Hematopoietic multipotent progenitor cell treated with erythropoietin and hydrocortisone succinate and interleukin-3 and kit ligand, for 15 days (in vitro differentiated cells): ENCODE data around the gene MFSD2B.

Source experiments
- DNase-seq: peaks from one replicate; pipeline ENCODE4 v3.0.0-alpha.2; 2015; ENCODE audit warnings: low spot score

Gene MFSD2B

DNA sequence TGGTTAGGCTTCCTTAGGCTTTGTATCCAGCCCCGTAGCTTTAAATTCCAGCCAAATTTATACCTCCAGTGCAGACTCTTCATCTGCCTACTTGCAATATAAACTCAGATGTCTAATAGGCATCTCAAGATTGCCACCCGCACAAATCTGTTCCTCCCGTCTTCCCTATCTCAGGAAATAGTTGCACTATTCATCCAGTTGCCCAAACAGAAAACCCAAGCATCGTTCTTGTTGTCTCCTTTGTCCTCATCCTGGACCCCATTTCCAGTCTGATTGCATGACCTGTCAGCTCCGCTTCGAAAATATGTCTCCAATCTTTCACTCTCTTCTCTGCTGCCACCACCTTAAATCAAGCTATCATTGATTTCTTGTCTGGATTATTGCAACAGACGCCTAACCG, 41.9 kb downstream of the MFSD2B start:
- no peak for DNase-seq

DNA sequence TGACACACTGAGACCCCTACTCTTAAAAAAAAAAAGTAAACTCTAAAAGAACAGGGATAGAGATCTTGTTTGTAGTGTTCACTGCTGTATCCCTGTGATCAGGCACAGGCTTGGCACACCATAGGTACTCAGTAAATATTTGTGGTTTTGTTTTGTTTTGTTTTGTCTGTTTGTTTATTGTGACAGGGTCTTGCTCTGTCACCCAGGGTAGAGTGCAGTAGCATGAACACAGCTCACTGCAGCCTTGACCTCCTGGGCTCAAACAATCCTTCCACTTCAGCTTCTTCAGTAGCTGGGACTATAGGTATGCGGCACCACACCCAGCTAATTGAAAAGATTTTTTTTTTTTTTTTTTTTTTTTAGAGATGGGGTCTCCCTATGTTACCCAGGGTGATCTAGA, 43.1 kb downstream of the MFSD2B start:
- no peak for DNase-seq

DNA sequence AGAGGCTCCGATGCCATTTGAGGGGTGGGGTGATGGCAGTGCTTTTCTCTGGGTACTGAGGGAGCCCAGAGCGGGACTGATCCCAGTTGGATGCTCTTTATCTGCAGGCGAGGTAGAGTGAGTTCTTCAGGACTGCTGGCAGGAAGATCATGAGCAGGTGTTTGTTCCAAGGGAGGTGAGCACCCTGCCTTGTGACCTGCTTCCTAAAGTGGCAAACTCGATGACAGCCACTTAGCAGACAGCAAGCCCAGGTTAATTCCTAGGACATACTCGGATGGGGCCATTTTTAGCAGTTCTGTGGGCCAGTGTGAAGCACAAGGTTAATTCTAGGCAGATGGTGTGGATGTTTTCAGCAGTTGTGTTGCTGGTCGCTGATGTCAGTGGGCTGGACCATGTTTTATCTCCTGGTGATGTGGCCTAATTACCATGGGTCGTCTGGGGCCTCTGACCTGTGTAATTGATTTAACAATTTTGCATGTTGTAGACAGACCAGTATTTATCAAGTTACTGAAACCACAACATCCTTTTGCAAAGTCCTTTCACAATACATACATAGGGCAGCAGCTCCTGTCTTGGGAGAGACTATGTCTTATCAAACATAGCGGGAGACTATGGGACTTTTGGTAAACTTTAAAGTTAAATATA, 44.6 kb downstream of the MFSD2B start:
- DNase-seq: no peak

DNA sequence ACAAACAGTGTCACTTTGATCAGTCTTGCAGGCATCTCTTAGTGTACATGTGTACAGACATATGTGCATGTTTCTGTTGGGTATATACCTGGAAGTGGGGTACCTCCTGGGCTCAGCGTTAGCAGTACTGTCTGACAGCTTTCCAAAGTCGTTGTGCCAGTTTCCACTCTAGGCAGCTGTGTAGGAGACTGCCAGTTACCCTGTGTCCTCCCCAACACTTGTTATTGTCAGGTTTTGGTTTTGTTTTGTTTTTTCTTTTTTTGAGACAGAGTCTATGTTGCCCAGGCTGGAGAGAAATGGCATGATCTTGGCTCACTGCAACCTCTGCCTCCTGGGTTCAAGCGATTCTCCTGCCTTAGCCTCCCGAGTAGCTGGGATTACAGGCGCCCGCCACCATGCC, 45.9 kb downstream of the MFSD2B start:
- no peak for DNase-seq

DNA sequence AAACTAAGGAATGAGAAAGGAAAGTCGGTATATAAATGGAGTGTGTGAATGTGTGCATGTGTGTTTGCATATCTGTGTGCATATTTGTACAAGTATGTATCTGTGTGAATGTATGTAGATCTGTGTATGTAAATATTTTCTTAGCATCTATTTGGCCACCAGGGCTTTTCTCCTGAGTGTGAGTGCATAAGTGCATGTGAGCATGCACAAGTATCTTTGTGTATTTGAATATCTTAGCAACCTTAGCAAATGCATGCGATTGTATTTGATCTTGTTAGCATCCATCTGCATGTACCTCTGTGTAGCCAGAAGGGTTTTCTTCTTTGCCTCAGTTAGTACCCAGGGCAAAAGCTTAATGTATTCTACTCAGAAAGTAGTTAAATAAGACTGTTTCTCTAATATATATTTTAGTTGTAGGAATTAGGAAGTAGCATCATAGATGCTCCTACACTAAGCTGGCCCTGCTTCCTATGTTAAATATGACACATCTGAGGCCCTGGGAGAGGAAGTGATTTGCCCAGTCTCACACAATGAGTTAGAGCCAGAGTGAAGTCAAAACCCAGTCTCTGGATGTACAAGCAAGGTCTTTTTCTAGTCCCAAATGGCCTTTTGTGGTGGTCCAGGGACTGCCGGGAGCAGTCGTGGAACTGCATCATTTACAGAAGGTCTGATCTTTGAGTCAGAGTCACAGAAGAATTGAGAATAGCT, 48.8 kb downstream of the MFSD2B start:
- DNase-seq: no peak

DNA sequence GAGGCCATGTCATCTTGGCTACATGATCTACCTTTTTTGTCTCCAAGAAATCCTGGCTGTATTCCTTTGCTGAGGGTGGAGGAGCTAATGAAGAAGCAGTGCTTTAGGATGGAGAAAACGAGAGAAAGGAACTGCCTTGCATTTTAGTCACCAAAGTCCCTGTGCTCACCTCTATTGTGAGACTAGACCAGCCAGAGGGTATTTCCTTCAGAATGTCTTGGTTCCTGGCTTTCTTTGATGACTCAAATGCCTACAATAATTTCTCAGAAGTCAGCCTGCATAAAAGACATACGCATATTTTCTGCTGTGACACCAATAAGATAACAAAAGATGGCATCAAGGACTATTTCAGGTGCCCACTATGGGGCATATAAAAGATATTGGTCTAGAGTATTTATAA, 55.5 kb downstream of the MFSD2B start:
- DNase-seq: no peak

- DNase-seq: no peak
These were observed 62.4 kb downstream of the MFSD2B start for GRCh38 chr2:24072259-24072658.

- no peak for DNase-seq
These were observed 63.9 kb downstream of the MFSD2B start for GRCh38 chr2:24073816-24074215.

DNA sequence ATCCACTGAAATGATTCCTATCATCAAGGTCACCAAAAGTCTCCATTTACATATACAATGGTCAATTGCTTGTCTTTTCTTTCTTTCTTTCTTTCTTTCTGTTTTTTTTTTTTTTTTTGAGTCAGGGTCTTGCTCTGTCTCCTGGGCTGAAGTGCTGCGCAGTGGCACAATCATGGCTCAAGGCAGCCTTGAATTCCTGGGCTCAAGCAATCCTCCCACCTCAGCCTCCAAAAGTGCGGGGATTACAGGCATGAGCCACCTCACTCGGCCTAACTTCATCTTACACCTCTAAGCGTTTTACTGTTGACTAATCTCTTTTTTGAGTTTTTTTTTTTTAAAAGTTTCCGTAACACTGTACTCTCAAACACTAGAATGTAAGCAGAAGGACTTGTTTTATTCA, 65.4 kb downstream of the MFSD2B start:
- DNase-seq: no peak
